Lung (tissue), 12 donors: ENCODE data around the gene NEDD8. TPM values are rescaled to one million over a fixed set of nuclear protein-coding genes. Genes with fewer than 3 reads are reported as not detected.
A peak's percentile ranks its signal among the peaks of the same experiment; 100 is the strongest.

Experiments used
- ATAC-seq: fragments of 200-7000 bp; cut with Tn5 transposase; one replicate; pipeline ENCODE4 v1.9.1; 2020; ENCODE audit warnings: moderate number of reproducible peaks; ENCODE audit not compliant: insufficient read depth, low FRiP score
- DNase-seq, 3 donors: peaks; one replicate each; pipeline ENCODE4 v3.0.0-alpha.2; 2013 to 2017
- H3K27ac ChIP-seq, 2 donors: one replicate each; pipeline ENCODE4 v1.5.1; 2013; ENCODE audit warnings: mild to moderate bottlenecking in 2 of 2, moderate library complexity in 2 of 2, control low read depth in 1 of 2, inconsistent platforms in 1 of 2, low read depth in 1 of 2, low read length in 1 of 2
- H3K27me3 ChIP-seq, 3 donors: one replicate each; pipeline ENCODE4 v1.5.1; 2013; ENCODE audit warnings: low read length in 2 of 3; ENCODE audit not compliant: control insufficient read depth in 3 of 3, insufficient read depth in 3 of 3
- H3K36me3 ChIP-seq, 4 donors: one replicate each; pipeline ENCODE4 v1.5.1; 2013; ENCODE audit warnings: low read length in 4 of 4, mild to moderate bottlenecking in 1 of 4, moderate library complexity in 1 of 4; ENCODE audit not compliant: control insufficient read depth in 4 of 4, insufficient read depth in 4 of 4
- H3K4me1 ChIP-seq, 5 donors: one replicate each; pipeline ENCODE4 v1.5.1; 2013; ENCODE audit warnings: low read length in 5 of 5, mild to moderate bottlenecking in 2 of 5, moderate library complexity in 1 of 5; ENCODE audit not compliant: control insufficient read depth in 5 of 5, insufficient read depth in 5 of 5
- H3K4me3 ChIP-seq: one replicate; pipeline ENCODE4 v1.5.1; 2013; ENCODE audit warnings: mild to moderate bottlenecking, control low read depth, moderate library complexity
- H3K9ac ChIP-seq, 2 donors: one replicate each; pipeline ENCODE4 v1.5.1; 2013; ENCODE audit warnings: low read length in 2 of 2, control low read depth in 1 of 2; ENCODE audit not compliant: insufficient read depth in 1 of 2
- H3K9me3 ChIP-seq, 4 donors: one replicate each; pipeline ENCODE4 v1.5.1; 2013; ENCODE audit warnings: low read length in 3 of 4, mild to moderate bottlenecking in 1 of 4, moderate library complexity in 1 of 4; ENCODE audit not compliant: control insufficient read depth in 4 of 4, insufficient read depth in 3 of 4
- WGBS, 2 donors: extraction: QIAGEN DNeasy Blood & Tissue Kit; methylation state at CpG; one replicate each; pipeline ENCODE4 v1.1.7; 2013; 5-methylcytosine and 5-hydroxymethylcytosine counted together
- polyA plus RNA-seq, 2 donors: library from polyadenylated mRNA; stranded (reverse); fragments of 200-250 nt; gene quantifications; one replicate each; pipeline ENCODE4 v1.2.1, GENCODE V29; 2013
- total RNA-seq, 2 donors: library from RNA; depleted of rRNA in 1 of 2; stranded (reverse); fragments of >200 nt in 1 of 2; gene quantifications; one replicate each; pipeline ENCODE4 v1.2.1, GENCODE V29; 2014 to 2021
- TF ChIP-seq, protein P1 (sequence below): IDR thresholded peaks from 2 replicates; pipeline ENCODE4 v1.5.1; 2012; ENCODE audit warnings: mild to moderate bottlenecking; ENCODE audit errors: control extremely low read depth, extremely low read depth
- donor health status: control.
- donor health status: control.
- donor health status: Bipolar disorder and iron deficiency.
- donor health status: healthy.
- donor health status: DM: yes; HTN: yes; CAD: no.

Gene NEDD8
- total and polyA plus RNA-seq, 4 donors = 69.5 to 246 (median 194) TPM

GRCh38 chr14:24172871-24173281, 59.3 kb downstream of the NEDD8 start:
- Histone ChIP-seq H3K9ac (no peak overlapping the region), H3K27me3 (no peaks in the 10 kb centered on the region), H3K27ac (no peak overlapping the region), H3K4me3 (no peak overlapping the region), H3K36me3 (peaks cover 0 to 30% (median 4%) of the 10 kb centered on the region in 4 donors), H3K9me3 (no peaks in the 10 kb centered on the region), H3K4me1 (peaks cover 0 to 14% (median 4%) of the 10 kb centered on the region in 5 donors)
- DNase-seq (no peak), ATAC-seq (no peak)
- WGBS, 2 donors = 69 to 72% methylated on average over 20 of the region's 20 CpGs
- TF ChIP-seq, protein P1, sequence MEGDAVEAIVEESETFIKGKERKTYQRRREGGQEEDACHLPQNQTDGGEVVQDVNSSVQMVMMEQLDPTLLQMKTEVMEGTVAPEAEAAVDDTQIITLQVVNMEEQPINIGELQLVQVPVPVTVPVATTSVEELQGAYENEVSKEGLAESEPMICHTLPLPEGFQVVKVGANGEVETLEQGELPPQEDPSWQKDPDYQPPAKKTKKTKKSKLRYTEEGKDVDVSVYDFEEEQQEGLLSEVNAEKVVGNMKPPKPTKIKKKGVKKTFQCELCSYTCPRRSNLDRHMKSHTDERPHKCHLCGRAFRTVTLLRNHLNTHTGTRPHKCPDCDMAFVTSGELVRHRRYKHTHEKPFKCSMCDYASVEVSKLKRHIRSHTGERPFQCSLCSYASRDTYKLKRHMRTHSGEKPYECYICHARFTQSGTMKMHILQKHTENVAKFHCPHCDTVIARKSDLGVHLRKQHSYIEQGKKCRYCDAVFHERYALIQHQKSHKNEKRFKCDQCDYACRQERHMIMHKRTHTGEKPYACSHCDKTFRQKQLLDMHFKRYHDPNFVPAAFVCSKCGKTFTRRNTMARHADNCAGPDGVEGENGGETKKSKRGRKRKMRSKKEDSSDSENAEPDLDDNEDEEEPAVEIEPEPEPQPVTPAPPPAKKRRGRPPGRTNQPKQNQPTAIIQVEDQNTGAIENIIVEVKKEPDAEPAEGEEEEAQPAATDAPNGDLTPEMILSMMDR = no peak

DNA sequence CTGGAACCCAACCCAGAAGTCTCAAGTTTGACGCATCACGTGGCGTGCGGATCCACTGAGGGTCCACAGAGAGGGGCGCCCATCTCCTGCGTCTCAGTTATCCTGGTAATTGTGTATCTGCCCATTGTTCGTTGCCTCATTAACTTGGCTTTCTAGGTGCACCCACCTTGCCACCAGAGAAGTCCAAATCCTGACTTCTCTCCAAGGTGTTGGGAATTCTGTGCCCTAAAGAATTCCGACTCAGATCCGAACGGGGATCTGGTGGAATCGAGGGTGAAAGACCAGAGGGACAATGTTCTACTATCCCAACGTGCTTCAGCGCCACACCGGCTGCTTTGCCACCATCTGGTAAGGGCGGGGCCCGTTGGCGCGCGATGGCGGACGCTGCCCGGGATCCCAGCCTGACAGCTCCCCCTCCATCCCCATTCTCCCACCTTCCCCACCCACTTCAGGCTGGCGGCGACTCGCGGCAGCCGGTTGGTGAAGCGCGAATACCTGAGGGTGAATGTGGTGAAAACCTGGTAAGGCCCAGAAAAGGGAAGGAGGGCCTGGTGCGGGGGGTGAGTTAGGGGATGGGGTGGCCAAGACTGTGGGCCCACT, 59.8 kb downstream of the NEDD8 start:
- 22 to 41% methylated on average over 30 of the region's 30 CpGs for WGBS, 2 donors
- DNase-seq = peak in 2 of 3 donors; percentile 22 to 34
- Histone ChIP-seq H3K27me3 (no peaks in the 10 kb centered on the region), H3K4me3 (peak overlapping the region; percentile 12), H3K4me1 (peaks cover 0 to 14% (median 4%) of the 10 kb centered on the region in 5 donors), H3K9ac (no peak overlapping the region), H3K9me3 (no peaks in the 10 kb centered on the region), H3K36me3 (peaks cover 4 to 29% (median 7%) of the 10 kb centered on the region in 4 donors), H3K27ac (peak overlapping the region in 1 of 2 donors; percentile 22)
- TF ChIP-seq, protein P1 = no peak
- ATAC-seq = no peak

- 14 to 26% methylated on average over 62 to 63 of the region's 63 CpGs for WGBS, 2 donors
- TF ChIP-seq, protein P1 = no peak
- peaks cover 4 to 26% (median 8%) of the 10 kb centered on the region in 4 donors for H3K36me3 ChIP-seq
These were observed 60.5 kb downstream of the NEDD8 start, which contains the start of gene REC8 for GRCh38 chr14:24171422-24172260. TSS of gene REC8 (plus strand) at chr14:24172080. CDS start at chr14:24172553, 473 bp downstream.

More at GRCh38 chr14:24171422-24172260, 60.5 kb downstream of the NEDD8 start, which contains the start of gene REC8:
- Histone ChIP-seq H3K27ac (peak within 1 kb of the TSS in 1 of 2 donors; percentile 22), H3K27me3 (no peaks in the 10 kb centered on the region), H3K4me1 (peaks cover 0 to 14% (median 4%) of the 10 kb centered on the region in 5 donors), H3K9me3 (no peaks in the 10 kb centered on the region), H3K4me3 (peak within 1 kb of the TSS; percentile 12), H3K9ac (no peak within 1 kb of the TSS)
- ATAC-seq (peak; percentile 86), DNase-seq (peak; percentile 95)
